Endothelial cell of umbilical vein (primary cell): ENCODE data around the gene ADAMTSL2. TPM values are rescaled to one million over a fixed set of nuclear protein-coding genes. Genes with fewer than 3 reads are reported as not detected.

Source experiments
- BruUV-seq: library from RNA; stranded (reverse); fragments of 400-500 nt; replicated peaks from 2 replicates; lab custom pipeline; 2021; lab: Mats Ljungman, UMichigan
- CTCF ChIA-PET: fragments of 300-600, 350-600 bp; sonication (Branson Sonifier 250); formaldehyde crosslinking; loops from one replicate; lab custom pipeline; 2021; ENCODE audit warnings: antibody characterized with exemption, inconsistent platforms; lab: Charles Lee
- POLR2A ChIA-PET: fragments of 300-600, 350-600 bp; sonication (Branson Sonifier 250); formaldehyde crosslinking; loops from one replicate; lab custom pipeline; 2021; ENCODE audit warnings: antibody characterized with exemption, inconsistent platforms; lab: Charles Lee
- DNase-seq: peaks from one replicate; pipeline ENCODE4 v3.0.0-alpha.2; 2011; ENCODE audit warnings: low read depth, low spot score
- FAIRE-seq: peaks from 2 replicates; lab custom pipeline; 2011; peaks lifted over from hg19 to GRCh38; lab: Jason Lieb, UNC
- H2AFZ ChIP-seq: 2 replicates; pipeline ENCODE4 v1.6.0; 2012; ENCODE audit warnings: low read depth, low read length, control low read depth, inconsistent platforms
- H3K27ac ChIP-seq: 2 replicates; pipeline ENCODE4 v1.5.1; 2011; ENCODE audit warnings: low read depth, mild to moderate bottlenecking, control low read depth, low read length, moderate library complexity; ENCODE audit not compliant: insufficient read depth
- H3K27me3 ChIP-seq, 2 experiments: 2 replicates each; pipeline versions ENCODE4 v1.6.0 to v1.6.1; 2011; ENCODE audit warnings: low read length in 2 of 2, mixed read lengths in 1 of 2; ENCODE audit not compliant: control insufficient read depth in 2 of 2, insufficient read depth in 2 of 2
- H3K36me3 ChIP-seq, 2 experiments: 2 replicates in 1 of 2; 3 replicates in 1 of 2; pipeline ENCODE4 v1.5.1; 2011; ENCODE audit warnings: low read length in 2 of 2, mild to moderate bottlenecking in 1 of 2, moderate library complexity in 1 of 2; ENCODE audit not compliant: control insufficient read depth in 2 of 2, insufficient read depth in 2 of 2; ENCODE audit errors: extremely low read depth in 1 of 2
- H3K4me1 ChIP-seq: 3 replicates; pipeline ENCODE4 v1.5.1; 2011; ENCODE audit warnings: mild to moderate bottlenecking, low read length; ENCODE audit not compliant: control insufficient read depth, insufficient read depth; ENCODE audit errors: extremely low read depth
- H3K4me2 ChIP-seq: 2 replicates; pipeline ENCODE4 v1.6.1; 2011; ENCODE audit warnings: low read length, control low read depth, mixed read lengths; ENCODE audit not compliant: insufficient read depth
- H3K4me3 ChIP-seq, 3 experiments: fragments of 200-600 bp in 1 of 3; sonication (generic), shearing (Covaris generic) in 1 of 3; replicated peaks in 1 of 3; 2 replicates each; pipeline ENCODE4 v1.5.1; 2011 to 2016; ENCODE audit warnings: control low read depth in 3 of 3, low read length in 3 of 3, mild to moderate bottlenecking in 2 of 3, inconsistent platforms in 1 of 3, low read depth in 1 of 3, moderate library complexity in 1 of 3; ENCODE audit not compliant: insufficient read depth in 1 of 3
- H3K79me2 ChIP-seq: 2 replicates; pipeline ENCODE4 v1.6.0; 2012; ENCODE audit warnings: low read length, inconsistent platforms; ENCODE audit not compliant: control insufficient read depth, insufficient read depth
- H3K9ac ChIP-seq: replicated peaks from 2 replicates; pipeline ENCODE3; 2011; ENCODE audit warnings: low read length, control low read depth; ENCODE audit not compliant: insufficient read depth; ENCODE audit errors: extremely low read depth
- H3K9me1 ChIP-seq: replicated peaks from 3 replicates; pipeline ENCODE4 v1.6.0; 2011; ENCODE audit warnings: mild to moderate bottlenecking, low read length; ENCODE audit not compliant: control insufficient read depth, insufficient read depth; ENCODE audit errors: extremely low read depth
- H3K9me3 ChIP-seq: replicated peaks from 2 replicates; pipeline ENCODE4 v1.5.1; 2012; ENCODE audit warnings: low read length, inconsistent platforms; ENCODE audit not compliant: control insufficient read depth, insufficient read depth
- H4K20me1 ChIP-seq: replicated peaks from 2 replicates; pipeline ENCODE3; 2011; ENCODE audit warnings: mild to moderate bottlenecking, low read length; ENCODE audit not compliant: control insufficient read depth, insufficient read depth; ENCODE audit errors: extremely low read depth
- CTCF ChIP-seq, 2 donors: IDR thresholded peaks; 1 replicate in 1 of 2; 2 replicates in 1 of 2; pipeline ENCODE4 v1.5.1; 2011; ENCODE audit warnings: low read length in 2 of 2, mild to moderate bottlenecking in 2 of 2, moderate library complexity in 2 of 2, control low read depth in 1 of 2, inconsistent platforms in 1 of 2, low read depth in 1 of 2; ENCODE audit not compliant: insufficient read depth in 1 of 2; ENCODE audit errors: extremely low read depth in 1 of 2
- EZH2 ChIP-seq: IDR thresholded peaks from 2 replicates; pipeline ENCODE4 v1.6.1; 2012; ENCODE audit warnings: borderline replicate concordance, low read depth, mild to moderate bottlenecking, moderate library complexity, low read length, inconsistent platforms; ENCODE audit not compliant: severe bottlenecking
- FOS ChIP-seq: IDR thresholded peaks from 2 replicates; pipeline ENCODE4 v1.6.1; 2011; ENCODE audit warnings: mild to moderate bottlenecking, low read length, moderate library complexity, borderline replicate concordance; ENCODE audit not compliant: insufficient read depth
- GATA2 ChIP-seq: IDR thresholded peaks from 2 replicates; pipeline ENCODE4 v1.7.0; 2011; ENCODE audit warnings: low read depth, mild to moderate bottlenecking, moderate library complexity, mixed read lengths, low read length; ENCODE audit not compliant: insufficient read length, insufficient read depth
- JUN ChIP-seq: IDR thresholded peaks from 2 replicates; pipeline ENCODE4 v1.6.1; 2011; ENCODE audit warnings: borderline replicate concordance, low read depth; ENCODE audit not compliant: insufficient read length, insufficient read depth
- MAX ChIP-seq: IDR thresholded peaks from 2 replicates; pipeline ENCODE4 v1.6.1; 2011; ENCODE audit not compliant: insufficient read depth, insufficient read length
- MYC ChIP-seq: IDR thresholded peaks from one replicate; pipeline ENCODE4 v1.6.1; 2011; ENCODE audit warnings: mild to moderate bottlenecking, low read depth, low read length
- POLR2A ChIP-seq: IDR thresholded peaks from 2 replicates; pipeline ENCODE4 v1.6.1; 2012; ENCODE audit warnings: low read depth, mild to moderate bottlenecking, control low read depth, low read length
- POLR2AphosphoS5 ChIP-seq: IDR thresholded peaks from 2 replicates; pipeline ENCODE4 v1.6.1; 2012; ENCODE audit warnings: low read depth, mild to moderate bottlenecking, control low read depth, low read length, moderate library complexity; ENCODE audit not compliant: insufficient read depth
- dilution Hi-C: fragments of 300-500 bp; cut with MboI; formaldehyde crosslinking; loops from one replicate; pipeline ENCODE4 v1.15.0; 2019; ENCODE audit warnings: low sequenced_read_pairs; ENCODE audit not compliant: extremely low pct_ligation_motif_present
- intact Hi-C: fragments of 100-400 bp; cut with micrococcal nuclease; formaldehyde crosslinking; loops from one replicate; pipeline ENCODE4 v1.10.0; 2022
- polyA plus RNA-seq, 4 experiments: library from polyadenylated mRNA; depleted of rRNA in 3 of 4; stranded (reverse) in 3 of 4; unstranded in 1 of 4; fragments of >200 nt; gene quantifications; 2 replicates each; pipeline versions ENCODE4 v1.2.1 to v1.2.3, GENCODE V29; 2011 to 2012; ENCODE audit warnings: missing spikeins in 1 of 4
- total RNA-seq: library from RNA; stranded (reverse); gene quantifications from 2 replicates; pipeline ENCODE4 v1.2.3, GENCODE V29; 2021

The ADAMTSL2 gene
- total and polyA plus RNA-seq, 2 donors (not counting 3 experiments of a cell fraction or from before 2014, with no cell fraction given) = not detected

GRCh38 chr9:133610845-133611244, 76.3 kb downstream of the ADAMTSL2 start:
- H3K9me1 ChIP-seq = no peaks in the 10 kb centered on the region
- no peaks in the 10 kb centered on the region for H3K79me2 ChIP-seq
- POLR2A ChIA-PET = no interaction called here
- no TSS peak for BruUV-seq
- CTCF ChIA-PET = no interaction called here
- no peaks in the 10 kb centered on the region for H3K4me1 ChIP-seq
- intact Hi-C loops = no loop called here
- no peak overlapping the region for H2AFZ ChIP-seq
- dilution Hi-C loops = no loop called here
- peaks cover 0 to 3% of the 10 kb centered on the region in 2 experiments for H3K27me3 ChIP-seq
- H3K36me3 ChIP-seq = no peaks in the 10 kb centered on the region
- H3K9ac ChIP-seq = no peak overlapping the region
- H4K20me1 ChIP-seq = no peaks in the 10 kb centered on the region
- TF ChIP-seq GATA2 (no peak), FOS (no peak), CTCF (IDR thresholded peaks at IDR 0.05; ENCODE audit: extremely low read depth in 1 of 2, insufficient read depth in 1 of 2, low read depth in 1 of 2, low read length in 2 of 2) (no peak), EZH2 (no peak), POLR2AphosphoS5 (no peak), MYC (no peak), MAX (no peak), POLR2A (no peak), JUN (no peak)
- DNase-seq = no peak
- H3K27ac ChIP-seq = no peak overlapping the region
- H3K9me3 ChIP-seq = no peaks in the 10 kb centered on the region
- H3K4me2 ChIP-seq = no peak overlapping the region
- FAIRE-seq = no peak
- H3K4me3 ChIP-seq = no peak overlapping the region
